HCT116 (cell line): Measurements from ENCODE around the gene KMT2E. TPM values are rescaled to one million over a fixed set of nuclear protein-coding genes. Genes with fewer than 3 reads are reported as not detected.

Source experiments
- ATAC-seq: fragments of 200-7000 bp; cut with Tn5 transposase; 2 replicates; pipeline ENCODE4 v1.9.1; 2020; ENCODE audit warnings: mild to moderate bottlenecking, moderate library complexity
- BruUV-seq: library from RNA; stranded (reverse); fragments of 400-500 nt; replicated peaks from 2 replicates; lab custom pipeline; 2021; lab: Mats Ljungman, UMichigan
- CTCF ChIA-PET: fragments of 300-600 bp; sonication (Branson Sonifier 250); formaldehyde crosslinking; loops from one replicate; lab custom pipeline; 2021; ENCODE audit warnings: antibody characterized with exemption; lab: Charles Lee
- POLR2A ChIA-PET: fragments of 300-600, 350-600 bp; sonication (Branson Sonifier 250); formaldehyde crosslinking; loops from one replicate; lab custom pipeline; 2021; ENCODE audit warnings: antibody characterized with exemption; lab: Charles Lee
- RAD21 ChIA-PET, 2 experiments: fragments of 300-600 bp; sonication (Branson Sonifier 250); formaldehyde crosslinking; loops; one replicate each; lab custom pipeline; 2023; ENCODE audit warnings: low total read pairs in 2 of 2; ENCODE audit not compliant: uncharacterized antibody in 2 of 2, unreplicated experiment in 2 of 2, low non-redundant PET in 1 of 2; lab: Charles Lee
- DNase-seq: peaks from one replicate; pipeline ENCODE4 v3.0.0-alpha.2; 2010; ENCODE audit warnings: low read depth, low spot score
- H2AFZ ChIP-seq: fragments of 200-600 bp; shearing (Covaris generic), sonication (generic); 2 replicates; pipeline ENCODE4 v1.6.1; 2017; ENCODE audit warnings: low read depth, mixed run types, mixed read lengths, antibody characterized with exemption, low read length; ENCODE audit not compliant: poor library complexity, severe bottlenecking
- H3K27ac ChIP-seq: 2 replicates; pipeline ENCODE4 v1.5.1; 2012; ENCODE audit warnings: low read depth, low read length
- H3K27me3 ChIP-seq: fragments of 200-600 bp; sonication (generic); 2 replicates; pipeline ENCODE4 v1.6.1; 2016; ENCODE audit warnings: mixed run types, low read length, mixed read lengths; ENCODE audit not compliant: insufficient read depth
- H3K36me3 ChIP-seq, 2 experiments: fragments of 200-500 bp in 1 of 2; fragments of 200-600 bp in 1 of 2; sonication (Bioruptor generic) in 1 of 2; sonication (generic) in 1 of 2; 2 replicates each; pipeline versions ENCODE4 v1.5.1 to v1.6.1; 2014 to 2016; ENCODE audit warnings: low read length in 2 of 2, inconsistent platforms in 1 of 2, mixed read lengths in 1 of 2, mixed run types in 1 of 2; ENCODE audit not compliant: insufficient read depth in 2 of 2, control insufficient read depth in 1 of 2
- H3K4me1 ChIP-seq, 2 experiments: fragments of 200-600 bp in 1 of 2; sonication (generic) in 1 of 2; 2 replicates each; pipeline versions ENCODE4 v1.5.1 to v1.6.1; 2012 to 2017; ENCODE audit warnings: low read length in 2 of 2, inconsistent platforms in 1 of 2, mild to moderate bottlenecking in 1 of 2, mixed read lengths in 1 of 2, mixed run types in 1 of 2, moderate library complexity in 1 of 2; ENCODE audit not compliant: insufficient read depth in 2 of 2, control insufficient read depth in 1 of 2
- H3K4me2 ChIP-seq: fragments of 200-600 bp; sonication (generic); 2 replicates; pipeline ENCODE4 v1.6.1; 2017; ENCODE audit warnings: mixed run types, low read length, mixed read lengths
- H3K4me3 ChIP-seq, 2 experiments: fragments of 200-600 bp in 1 of 2; sonication (generic) in 1 of 2; replicated peaks in 1 of 2; 2 replicates each; pipeline ENCODE4 v1.5.1; 2011 to 2016; ENCODE audit warnings: low read length in 2 of 2, control low read depth in 1 of 2, low read depth in 1 of 2, mild to moderate bottlenecking in 1 of 2, mixed read lengths in 1 of 2, mixed run types in 1 of 2
- H3K79me2 ChIP-seq: fragments of 200-600 bp; sonication (generic); 2 replicates; pipeline ENCODE4 v1.6.1; 2017; ENCODE audit warnings: mild to moderate bottlenecking, mixed run types, low read length, moderate library complexity, mixed read lengths; ENCODE audit not compliant: insufficient read depth
- H3K9ac ChIP-seq: fragments of 200-600 bp; sonication (generic); 2 replicates; pipeline ENCODE4 v1.6.1; 2016; ENCODE audit warnings: low read length, mixed read lengths
- H3K9me2 ChIP-seq: fragments of 200-600 bp; sonication (generic), shearing (Covaris generic); 2 replicates; pipeline ENCODE4 v1.6.1; 2017; ENCODE audit warnings: mixed run types, mild to moderate bottlenecking, moderate library complexity; ENCODE audit not compliant: insufficient read depth
- H3K9me3 ChIP-seq, 2 experiments: fragments of 200-500 bp in 1 of 2; fragments of 200-600 bp in 1 of 2; sonication (Bioruptor generic) in 1 of 2; sonication (generic) in 1 of 2; 2 replicates each; pipeline ENCODE4 v1.6.1; 2014 to 2017; ENCODE audit warnings: low read length in 2 of 2, mixed read lengths in 2 of 2, inconsistent platforms in 1 of 2, low read depth in 1 of 2, mild to moderate bottlenecking in 1 of 2, mixed run types in 1 of 2, moderate library complexity in 1 of 2; ENCODE audit not compliant: control insufficient read depth in 1 of 2, insufficient read depth in 1 of 2
- H4K20me1 ChIP-seq: fragments of 200-600 bp; sonication (generic), shearing (Covaris generic); 2 replicates; pipeline ENCODE4 v1.6.1; 2017; ENCODE audit warnings: mixed run types, mild to moderate bottlenecking, moderate library complexity; ENCODE audit not compliant: insufficient read depth
- ELF1 ChIP-seq: IDR thresholded peaks from 2 replicates; pipeline ENCODE4 v1.6.1; 2012; ENCODE audit warnings: low read depth, borderline replicate concordance
- EZH2 ChIP-seq: fragments of 200-600 bp; sonication (generic); IDR thresholded peaks from 2 replicates; pipeline ENCODE4 v1.6.1; 2017; ENCODE audit warnings: antibody characterized with exemption, mixed run types
- JUND ChIP-seq: IDR thresholded peaks from 2 replicates; pipeline ENCODE4 v1.6.1; 2012
- POLR2A ChIP-seq: IDR thresholded peaks from 2 replicates; pipeline ENCODE4 v1.7.0; 2011; ENCODE audit warnings: borderline replicate concordance; ENCODE audit not compliant: insufficient read depth, insufficient read length; ENCODE audit errors: extremely low read depth
- RAD21 ChIP-seq: IDR thresholded peaks from 2 replicates; pipeline ENCODE4 v1.6.1; 2012; ENCODE audit warnings: low read depth, mild to moderate bottlenecking
- SIN3A ChIP-seq: IDR thresholded peaks from 2 replicates; pipeline ENCODE4 v1.6.1; 2012; ENCODE audit warnings: low read depth
- TCF7L2 ChIP-seq: IDR thresholded peaks from 2 replicates; pipeline ENCODE4 v1.7.0; 2011; ENCODE audit warnings: borderline replicate concordance, inconsistent platforms; ENCODE audit not compliant: insufficient read depth, insufficient read length; ENCODE audit errors: extremely low read depth
- ZFX ChIP-seq: fragments of 450-650 bp; IDR thresholded peaks from 2 replicates; pipeline ENCODE4 v1.6.1; 2017
- ZNF274 ChIP-seq: fragments of 200-500 bp; sonication (Bioruptor generic); IDR thresholded peaks from 2 replicates; pipeline ENCODE4 v1.6.1; 2014; ENCODE audit warnings: mild to moderate bottlenecking, low read depth, low read length, inconsistent platforms
- intact Hi-C: fragments of 100-400 bp; cut with micrococcal nuclease; formaldehyde crosslinking; loops from 2 replicates; pipeline ENCODE4 v1.10.0; 2022
- total RNA-seq: library from RNA; stranded (reverse); gene quantifications from one replicate; pipeline ENCODE4 v1.2.1, GENCODE V29; 2021; ENCODE audit not compliant: unreplicated experiment
- TF ChIP-seq, protein P1 (sequence below): IDR thresholded peaks from 2 replicates; pipeline ENCODE4 v1.6.1; 2012
- TF ChIP-seq, protein P2 (sequence below): IDR thresholded peaks from 2 replicates; pipeline ENCODE4 v1.6.1; 2011; ENCODE audit warnings: mild to moderate bottlenecking, low read length, moderate library complexity; ENCODE audit not compliant: insufficient replicate concordance; ENCODE audit errors: extremely low read depth

KMT2E gene
- total RNA-seq, 1 experiment from 2014 or later: 39.8 TPM

DNA sequence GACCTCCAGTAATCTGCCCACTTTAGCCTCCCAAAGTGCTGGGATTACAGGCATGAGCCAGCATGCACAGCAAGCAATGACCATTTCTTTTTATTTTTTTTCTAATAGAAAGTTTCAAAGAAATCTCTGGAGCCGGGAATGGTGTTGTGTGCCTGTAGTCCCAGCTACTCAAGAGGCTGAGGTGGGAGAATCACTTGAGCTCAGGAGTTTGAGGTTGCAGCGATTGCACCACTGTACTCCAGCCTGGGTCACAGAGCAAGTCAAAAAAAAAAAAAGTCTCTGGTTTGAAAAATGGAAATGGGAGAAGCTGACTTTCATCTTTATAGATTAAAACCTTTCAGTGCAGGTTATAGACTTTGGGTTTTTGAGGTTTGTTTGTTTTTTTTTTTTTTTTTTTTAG is 44.8 kb upstream of the KMT2E start (continued):
- TF ChIP-seq ELF1 (no peak), POLR2A (no peak)

DNA sequence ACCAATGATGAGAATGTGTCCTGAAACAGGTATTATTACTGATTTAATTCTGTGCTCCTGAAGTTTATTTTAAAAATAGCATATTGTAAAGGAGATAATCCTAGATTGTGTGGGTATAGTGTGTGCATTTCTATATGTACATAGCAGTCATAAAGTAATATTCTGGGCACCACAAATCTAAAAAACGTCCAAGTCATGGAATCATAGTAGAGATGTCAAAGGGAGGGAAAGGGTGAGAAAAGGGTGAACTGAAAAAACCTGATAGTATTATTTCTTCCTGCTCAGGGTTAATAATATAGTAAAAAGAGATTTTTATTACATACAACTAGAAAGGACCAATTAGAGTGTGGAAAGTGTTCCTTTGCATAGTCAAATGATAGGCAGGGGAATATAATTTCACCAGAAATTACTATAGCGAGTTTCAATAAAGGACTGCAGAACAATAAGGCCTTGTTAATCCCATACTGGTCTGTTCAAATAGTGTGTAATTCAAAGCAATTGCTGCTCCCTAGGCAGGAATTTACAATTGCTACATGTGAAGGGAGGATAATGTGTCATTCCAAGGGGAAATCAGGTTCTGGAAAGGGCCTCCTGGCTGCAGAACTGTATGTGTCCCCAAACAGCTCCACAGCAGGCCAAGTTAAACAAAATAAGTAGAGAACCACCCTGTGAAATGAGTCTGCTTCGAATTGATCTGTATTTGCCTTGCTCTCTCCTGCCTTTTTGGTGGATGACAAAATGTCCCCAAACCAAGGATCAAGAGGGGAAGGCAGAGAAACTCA is 42.5 kb upstream of the KMT2E start:
- no peak for ATAC-seq
- ChIA-PET RAD21 (no interaction called here), POLR2A (no interaction called here), CTCF (interaction anchor here (2.2 kb wide), 1 partner anchor 10 kb away, joined by 8 read pairs; no protein-coding TSS in a partner anchor)
- no peak overlapping the region for H3K4me3 ChIP-seq
- no TSS peak for BruUV-seq
- no peaks in the 10 kb centered on the region for H3K27me3 ChIP-seq
- no peak overlapping the region for H3K27ac ChIP-seq
- TF ChIP-seq SIN3A: no peak
- TF ChIP-seq ELF1: no peak
- no peak for TF ChIP-seq EZH2
- TF ChIP-seq ZFX: no peak
- TF ChIP-seq RAD21: no peak
- TF ChIP-seq, protein P1, sequence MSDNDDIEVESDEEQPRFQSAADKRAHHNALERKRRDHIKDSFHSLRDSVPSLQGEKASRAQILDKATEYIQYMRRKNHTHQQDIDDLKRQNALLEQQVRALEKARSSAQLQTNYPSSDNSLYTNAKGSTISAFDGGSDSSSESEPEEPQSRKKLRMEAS: no peak
- H3K9me2 ChIP-seq: no peaks in the 10 kb centered on the region
- no peaks in the 10 kb centered on the region for H3K4me1 ChIP-seq
- DNase-seq: no peak
- no peaks in the 10 kb centered on the region for H3K9me3 ChIP-seq
- H3K9ac ChIP-seq: no peak overlapping the region
- no peaks in the 10 kb centered on the region for H3K36me3 ChIP-seq
- no peaks in the 10 kb centered on the region for H4K20me1 ChIP-seq
- intact Hi-C loops: no loop called here
- H2AFZ ChIP-seq: no peak overlapping the region
- H3K79me2 ChIP-seq: no peaks in the 10 kb centered on the region
- no peak overlapping the region for H3K4me2 ChIP-seq

DNA sequence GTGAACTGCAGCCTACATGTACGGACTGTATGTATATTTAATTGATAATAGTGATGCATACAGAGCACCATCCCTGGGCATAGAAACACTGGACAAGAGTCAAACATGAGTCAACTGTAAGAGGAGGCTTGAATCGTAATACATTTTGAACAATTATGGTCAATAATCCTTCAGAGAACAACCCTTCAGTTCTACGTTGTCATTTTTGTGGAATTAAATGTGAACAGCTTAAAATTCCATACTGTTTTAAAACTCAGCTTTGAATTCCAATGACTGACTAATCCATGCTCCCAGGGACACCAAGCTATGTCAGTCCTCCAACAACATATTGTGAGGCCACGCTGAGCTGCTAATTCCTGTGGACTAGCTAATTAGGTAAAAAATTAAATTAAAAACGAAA is 41.5 kb upstream of the KMT2E start:
- DNase-seq (no peak), ATAC-seq (no peak)
- H3K79me2 ChIP-seq: no peaks in the 10 kb centered on the region
- POLR2A ChIA-PET: interaction anchor here (1.2 kb wide), 1 partner anchor 9 kb away, joined by 3 read pairs; no protein-coding TSS in a partner anchor
- RAD21 ChIA-PET: no interaction called here
- no peak overlapping the region for H3K4me2 ChIP-seq
- TF ChIP-seq, protein P2, sequence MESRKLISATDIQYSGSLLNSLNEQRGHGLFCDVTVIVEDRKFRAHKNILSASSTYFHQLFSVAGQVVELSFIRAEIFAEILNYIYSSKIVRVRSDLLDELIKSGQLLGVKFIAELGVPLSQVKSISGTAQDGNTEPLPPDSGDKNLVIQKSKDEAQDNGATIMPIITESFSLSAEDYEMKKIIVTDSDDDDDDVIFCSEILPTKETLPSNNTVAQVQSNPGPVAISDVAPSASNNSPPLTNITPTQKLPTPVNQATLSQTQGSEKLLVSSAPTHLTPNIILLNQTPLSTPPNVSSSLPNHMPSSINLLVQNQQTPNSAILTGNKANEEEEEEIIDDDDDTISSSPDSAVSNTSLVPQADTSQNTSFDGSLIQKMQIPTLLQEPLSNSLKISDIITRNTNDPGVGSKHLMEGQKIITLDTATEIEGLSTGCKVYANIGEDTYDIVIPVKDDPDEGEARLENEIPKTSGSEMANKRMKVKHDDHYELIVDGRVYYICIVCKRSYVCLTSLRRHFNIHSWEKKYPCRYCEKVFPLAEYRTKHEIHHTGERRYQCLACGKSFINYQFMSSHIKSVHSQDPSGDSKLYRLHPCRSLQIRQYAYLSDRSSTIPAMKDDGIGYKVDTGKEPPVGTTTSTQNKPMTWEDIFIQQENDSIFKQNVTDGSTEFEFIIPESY: no peak
- TF ChIP-seq, protein P1: no peak
- TF ChIP-seq JUND (no peak), TCF7L2 (no peak), ZNF274 (no peak), POLR2A (no peak), ELF1 (no peak)
- no peaks in the 10 kb centered on the region for H3K9me2 ChIP-seq
- H3K27me3 ChIP-seq: no peaks in the 10 kb centered on the region
- no peaks in the 10 kb centered on the region for H4K20me1 ChIP-seq
- H3K36me3 ChIP-seq: no peaks in the 10 kb centered on the region
- no peaks in the 10 kb centered on the region for H3K9me3 ChIP-seq
- CTCF ChIA-PET: interaction anchor here (2.2 kb wide), 1 partner anchor 9 kb away, joined by 8 read pairs; no protein-coding TSS in a partner anchor
- no peak overlapping the region for H3K4me3 ChIP-seq
- H3K4me1 ChIP-seq: no peaks in the 10 kb centered on the region
- H2AFZ ChIP-seq: no peak overlapping the region
- no peak overlapping the region for H3K9ac ChIP-seq
- H3K27ac ChIP-seq: no peak overlapping the region
- intact Hi-C loops: no loop called here
- BruUV-seq: no TSS peak
